HFFc6 (cell line): ENCODE data around the gene HNRNPA0. TPM values are rescaled to one million over a fixed set of nuclear protein-coding genes. Genes with fewer than 3 reads are reported as not detected.
A peak's percentile ranks its signal among the peaks of the same experiment; 100 is the strongest.

Source experiments
- DNase-seq: peaks from one replicate; pipeline ENCODE4 v3.0.0-alpha.2; 2018
- H3K27ac Mint-ChIP-seq: 2 replicates; pipeline ENCODE4 v1.8.0; 2020; ENCODE audit warnings: mild to moderate bottlenecking, mixed read lengths
- H3K27me3 Mint-ChIP-seq: 2 replicates; pipeline ENCODE4 v1.8.0; 2021; ENCODE audit warnings: mild to moderate bottlenecking, moderate library complexity, mixed read lengths; ENCODE audit not compliant: insufficient read depth
- H3K36me3 Mint-ChIP-seq: 2 replicates; pipeline ENCODE4 v1.8.0; 2021; ENCODE audit warnings: low read depth, mixed read lengths
- H3K4me1 Mint-ChIP-seq: 2 replicates; pipeline ENCODE4 v1.8.0; 2020; ENCODE audit warnings: low read depth, mixed read lengths
- H3K4me3 Mint-ChIP-seq: 2 replicates; pipeline ENCODE4 v1.8.0; 2020; ENCODE audit warnings: mild to moderate bottlenecking, moderate library complexity, mixed read lengths
- H3K9me3 Mint-ChIP-seq: 2 replicates; pipeline ENCODE4 v1.8.0; 2020; ENCODE audit warnings: mild to moderate bottlenecking, mixed read lengths
- total RNA-seq, 6 experiments: library from RNA; stranded (reverse); fragmentation: NEBNext Ultra II Directional; extraction: Animal tissue kit (Norgen Biotek cat#: 25700); gene quantifications; 2 replicates in 1 of 6; 3 replicates in 5 of 6; pipeline ENCODE4 v1.2.3, GENCODE V29; 2021
- TF ChIP-seq, protein P1 (sequence below): fragments of 200-600 bp; sonication (generic); IDR thresholded peaks from 2 replicates; pipeline ENCODE4 v1.5.0; 2021; ENCODE audit warnings: antibody characterized with exemption, mild to moderate bottlenecking

HNRNPA0 gene
- total RNA-seq, 6 experiments from 2014 or later, result 20.3 to 23.0 (median 22.0) TPM

DNA sequence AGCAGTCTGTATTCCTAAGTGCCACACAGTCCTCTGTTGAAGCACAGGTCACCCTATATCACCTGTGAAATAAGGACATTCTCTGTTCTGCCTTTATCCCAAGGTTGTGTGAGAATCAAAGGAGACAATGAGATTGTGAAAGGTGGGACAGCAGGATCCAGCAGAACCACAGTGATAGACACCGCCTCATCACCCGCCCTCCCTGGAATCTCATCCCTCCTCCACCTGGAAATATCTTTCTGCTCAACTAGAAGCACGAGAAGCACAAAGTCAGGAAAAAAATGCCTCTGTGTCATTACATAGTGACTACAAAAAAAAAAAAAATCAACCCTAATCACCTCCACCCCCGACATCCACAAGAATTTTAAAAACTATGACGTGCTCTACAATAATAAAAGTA lies 50.6 kb downstream of the HNRNPA0 start:
- H3K36me3 Mint-ChIP-seq, result no peaks in the 10 kb centered on the region
- TF ChIP-seq, protein P1, sequence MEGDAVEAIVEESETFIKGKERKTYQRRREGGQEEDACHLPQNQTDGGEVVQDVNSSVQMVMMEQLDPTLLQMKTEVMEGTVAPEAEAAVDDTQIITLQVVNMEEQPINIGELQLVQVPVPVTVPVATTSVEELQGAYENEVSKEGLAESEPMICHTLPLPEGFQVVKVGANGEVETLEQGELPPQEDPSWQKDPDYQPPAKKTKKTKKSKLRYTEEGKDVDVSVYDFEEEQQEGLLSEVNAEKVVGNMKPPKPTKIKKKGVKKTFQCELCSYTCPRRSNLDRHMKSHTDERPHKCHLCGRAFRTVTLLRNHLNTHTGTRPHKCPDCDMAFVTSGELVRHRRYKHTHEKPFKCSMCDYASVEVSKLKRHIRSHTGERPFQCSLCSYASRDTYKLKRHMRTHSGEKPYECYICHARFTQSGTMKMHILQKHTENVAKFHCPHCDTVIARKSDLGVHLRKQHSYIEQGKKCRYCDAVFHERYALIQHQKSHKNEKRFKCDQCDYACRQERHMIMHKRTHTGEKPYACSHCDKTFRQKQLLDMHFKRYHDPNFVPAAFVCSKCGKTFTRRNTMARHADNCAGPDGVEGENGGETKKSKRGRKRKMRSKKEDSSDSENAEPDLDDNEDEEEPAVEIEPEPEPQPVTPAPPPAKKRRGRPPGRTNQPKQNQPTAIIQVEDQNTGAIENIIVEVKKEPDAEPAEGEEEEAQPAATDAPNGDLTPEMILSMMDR, result no peak
- H3K27me3 Mint-ChIP-seq, result no peaks in the 10 kb centered on the region; the same call in 1 of the 2 replicates
- H3K4me3 Mint-ChIP-seq, result no peak overlapping the region
- DNase-seq, result no peak
- H3K9me3 Mint-ChIP-seq, result no peaks in the 10 kb centered on the region
- peaks cover 22% of the 10 kb centered on the region for H3K4me1 Mint-ChIP-seq
- no peak overlapping the region for H3K27ac Mint-ChIP-seq

DNA sequence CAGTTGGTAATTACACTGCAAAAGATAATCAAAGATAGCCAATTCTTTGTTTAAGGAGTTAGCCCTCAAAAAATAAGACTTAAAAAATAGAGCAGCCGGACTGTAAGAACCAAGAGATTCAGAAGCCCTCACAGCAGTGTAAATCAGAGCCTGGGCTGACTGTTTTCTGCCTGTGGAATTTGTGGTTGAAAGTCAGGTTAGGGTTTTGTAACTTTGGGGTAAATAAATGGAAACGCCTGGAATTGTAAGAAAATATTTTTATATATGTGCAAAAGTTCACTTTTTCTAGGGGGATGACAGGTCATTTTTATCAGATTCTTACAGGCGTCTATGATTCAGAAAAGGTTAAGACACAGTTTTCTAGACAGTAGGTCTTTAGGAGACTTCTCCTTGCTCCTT lies 53.9 kb downstream of the HNRNPA0 start:
- H3K36me3 Mint-ChIP-seq, result no peaks in the 10 kb centered on the region
- no peak overlapping the region for H3K27ac Mint-ChIP-seq
- no peaks in the 10 kb centered on the region for H3K9me3 Mint-ChIP-seq
- peaks cover 11% of the 10 kb centered on the region for H3K4me1 Mint-ChIP-seq
- TF ChIP-seq, protein P1, result no peak
- H3K27me3 Mint-ChIP-seq, result no peaks in the 10 kb centered on the region; the same call in 1 of the 2 replicates
- no peak overlapping the region for H3K4me3 Mint-ChIP-seq
- no peak for DNase-seq

DNA sequence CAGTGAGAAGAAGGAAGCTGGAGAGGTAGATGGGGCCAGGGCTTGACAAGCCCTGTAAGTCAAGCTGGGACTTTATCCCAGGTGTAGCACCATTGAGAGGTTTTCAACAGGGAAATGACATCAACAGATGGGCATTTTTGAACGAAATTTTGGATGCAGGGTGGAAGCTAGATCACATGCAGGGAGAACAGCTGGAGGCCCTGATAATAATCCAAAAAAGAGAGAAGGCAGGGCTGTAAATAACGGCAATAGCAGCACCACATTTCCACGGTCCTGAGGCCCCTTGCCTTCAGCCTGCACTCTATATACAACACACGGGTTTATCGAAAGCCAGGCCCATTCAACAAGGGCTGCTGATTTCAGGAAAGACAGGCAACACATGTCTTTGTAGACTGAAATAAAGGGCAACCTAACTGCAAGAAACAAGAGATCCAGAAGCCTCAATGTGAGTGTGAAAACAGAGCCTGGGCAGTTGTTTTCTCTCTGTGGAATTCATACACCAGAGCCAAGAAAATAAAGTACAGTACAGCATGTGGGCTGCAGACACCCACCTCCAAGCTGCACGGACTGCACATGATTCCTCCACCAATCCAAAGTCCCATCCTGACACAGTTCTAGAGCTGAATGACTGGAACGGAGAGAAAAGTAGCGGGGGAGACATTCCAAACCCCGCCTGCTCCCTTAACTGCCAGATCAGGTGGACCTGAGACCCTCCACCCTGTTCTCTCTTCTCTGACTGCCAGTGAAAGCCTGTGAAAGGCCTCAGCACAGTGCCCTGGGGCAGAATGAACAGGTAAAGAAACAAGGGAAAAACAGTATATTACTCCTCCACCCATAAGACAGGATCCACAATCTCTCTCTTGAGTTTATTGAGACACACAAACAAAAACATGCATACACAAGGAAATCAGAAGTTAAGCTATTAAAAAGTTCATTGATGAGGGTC lies 54.6 kb downstream of the HNRNPA0 start:
- H3K27ac Mint-ChIP-seq, result no peak overlapping the region
- peaks cover 4% of the 10 kb centered on the region; the same call in 1 of the 2 replicates for H3K4me1 Mint-ChIP-seq
- no peaks in the 10 kb centered on the region for H3K9me3 Mint-ChIP-seq
- H3K36me3 Mint-ChIP-seq, result no peaks in the 10 kb centered on the region
- no peak overlapping the region for H3K4me3 Mint-ChIP-seq
- no peak for DNase-seq
- TF ChIP-seq, protein P1, result no peak
- no peaks in the 10 kb centered on the region; the same call in 1 of the 2 replicates for H3K27me3 Mint-ChIP-seq

DNA sequence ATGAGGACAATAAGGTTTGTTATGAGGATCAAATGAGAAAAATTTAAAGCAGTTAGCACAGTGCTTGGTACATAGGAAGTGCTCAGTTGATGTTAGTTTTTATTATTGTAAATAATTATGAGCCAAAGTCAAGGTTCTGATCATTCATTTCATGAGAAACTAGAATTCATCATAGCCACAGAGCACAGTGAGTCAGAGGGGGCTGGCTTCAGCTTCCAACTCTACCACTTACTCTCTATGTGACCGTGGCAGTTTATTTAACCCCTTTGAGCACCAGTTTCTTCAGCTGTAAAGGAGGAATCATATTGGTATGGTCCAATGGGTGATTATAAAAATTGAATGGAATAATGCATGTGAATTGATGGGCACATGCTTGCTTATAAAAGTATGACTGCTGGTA lies 57.7 kb downstream of the HNRNPA0 start:
- Mint-ChIP-seq H3K4me3 (no peak overlapping the region), H3K36me3 (no peaks in the 10 kb centered on the region), H3K9me3 (no peaks in the 10 kb centered on the region), H3K27me3 (peaks cover 11% of the 10 kb centered on the region), H3K4me1 (peaks cover 4% of the 10 kb centered on the region; the same call in 1 of the 2 replicates), H3K27ac (no peak overlapping the region)
- TF ChIP-seq, protein P1, result no peak
- DNase-seq, result no peak

DNA sequence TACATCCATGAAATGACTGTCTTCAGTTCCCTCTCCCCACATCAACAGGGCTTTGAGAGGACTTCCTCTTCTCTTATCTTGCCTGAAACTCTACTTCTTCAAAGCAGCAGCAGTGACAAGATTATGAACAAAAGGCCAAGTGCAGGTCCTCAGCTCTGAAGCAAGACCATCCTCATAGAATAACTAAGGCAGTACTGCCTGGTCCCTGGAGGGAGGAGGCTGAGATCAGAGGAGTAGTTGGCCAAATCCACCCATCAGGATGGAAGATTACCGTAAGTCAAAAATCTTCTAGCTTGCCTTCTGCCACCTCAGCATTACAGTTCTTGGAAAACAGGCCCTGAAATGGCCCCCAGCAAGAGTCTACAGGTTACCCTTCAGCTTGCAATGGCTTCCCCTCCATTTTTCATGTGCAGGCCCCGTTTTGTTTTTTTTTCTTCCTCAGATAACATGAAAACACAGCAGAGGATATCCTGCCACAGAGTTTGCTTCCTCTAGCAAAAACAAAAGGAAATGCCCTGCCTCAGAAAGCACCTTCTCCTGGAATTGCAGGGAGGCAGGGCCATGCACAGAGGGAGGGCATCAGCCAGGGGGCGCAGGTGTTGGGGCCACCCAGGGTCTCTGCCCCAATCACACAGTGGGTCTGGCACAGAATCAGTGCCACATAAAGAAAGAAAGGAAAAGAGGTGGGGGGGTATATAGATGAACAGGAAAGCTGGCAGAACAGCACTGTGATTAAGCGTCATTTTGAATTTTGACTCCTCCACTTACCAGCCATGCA lies 58.3 kb downstream of the HNRNPA0 start:
- TF ChIP-seq, protein P1, result peak; percentile 25; the same call in 1 of the 2 replicates
- H3K4me3 Mint-ChIP-seq, result no peak overlapping the region
- H3K36me3 Mint-ChIP-seq, result no peaks in the 10 kb centered on the region
- H3K9me3 Mint-ChIP-seq, result no peaks in the 10 kb centered on the region
- peaks cover 11% of the 10 kb centered on the region for H3K27me3 Mint-ChIP-seq
- DNase-seq, result no peak
- no peak overlapping the region for H3K27ac Mint-ChIP-seq
- peaks cover 4% of the 10 kb centered on the region; the same call in 1 of the 2 replicates for H3K4me1 Mint-ChIP-seq

Other genes starting within 250 kb of the HNRNPA0 start
- 1 to 10 TPM in 2 of 6 experiments, under 1 TPM in 4; 0.25 to 1.3 (median 0.53) TPM for gene KLHL3, start 18.3 kb downstream of the HNRNPA0 start, total RNA-seq
- not detected for gene MYOT, start 113.5 kb upstream of the HNRNPA0 start, total RNA-seq
- gene PKD2L2, start 135.1 kb upstream of the HNRNPA0 start, total RNA-seq, result not detected